HEK293 (cell line): ENCODE results near the gene RIPK3.

Source experiments
- CTCF ChIA-PET: fragments of 350-600 bp; formaldehyde crosslinking; extraction: SDS; loops from one replicate; lab custom pipeline; 2021; ENCODE audit warnings: antibody characterized with exemption; lab: Yijun Ruan, JAX
- POLR2A ChIA-PET: fragments of 300-600 bp; formaldehyde crosslinking; extraction: SDS; loops from one replicate; lab custom pipeline; 2020; ENCODE audit warnings: antibody characterized with exemption, inconsistent platforms; lab: Yijun Ruan, JAX
- H3K27ac ChIP-seq: fragments of 200-500 bp; sonication (Bioruptor generic); 2 replicates; pipeline ENCODE4 v1.5.1; 2014; ENCODE audit warnings: low read depth, low read length, control low read depth, inconsistent platforms; ENCODE audit errors: extremely low read depth
- H3K36me3 ChIP-seq, 2 experiments: fragments of 200-500 bp in 1 of 2; sonication (Bioruptor generic) in 1 of 2; 1 replicate in 1 of 2; 2 replicates in 1 of 2; pipeline ENCODE4 v1.5.1; 2014 to 2017; ENCODE audit warnings: inconsistent platforms in 2 of 2, low read length in 2 of 2; ENCODE audit not compliant: control insufficient read depth in 2 of 2, insufficient read depth in 1 of 2
- H3K4me1 ChIP-seq: fragments of 200-500 bp; sonication (Bioruptor generic); 2 replicates; pipeline ENCODE4 v1.5.1; 2014; ENCODE audit warnings: mild to moderate bottlenecking, low read length, inconsistent platforms; ENCODE audit not compliant: control insufficient read depth, insufficient read depth
- H3K4me3 ChIP-seq: 2 replicates; pipeline ENCODE4 v1.5.1; 2011; ENCODE audit warnings: low read depth, mild to moderate bottlenecking, control low read depth, low read length, moderate library complexity
- H3K9me3 ChIP-seq: fragments of 200-500 bp; sonication (Bioruptor generic); 2 replicates; pipeline ENCODE4 v1.5.1; 2014; ENCODE audit warnings: low read depth, low read length, inconsistent platforms; ENCODE audit not compliant: control insufficient read depth, insufficient read depth
- SCRT2 ChIP-seq: fragments of 450-650 bp; formaldehyde crosslinking; IDR thresholded peaks from 2 replicates; pipeline ENCODE4 v1.5.1; 2016; ENCODE audit warnings: missing biosample characterization, missing genetic modification characterization
- TRIM28 ChIP-seq: IDR thresholded peaks from 2 replicates; pipeline ENCODE4 v1.6.1; 2011; ENCODE audit warnings: low read length, control low read depth, borderline replicate concordance
- ZBTB10 ChIP-seq: fragments of 450-650 bp; formaldehyde crosslinking; IDR thresholded peaks from 2 replicates; pipeline ENCODE4 v1.5.1; 2016; ENCODE audit warnings: missing biosample characterization, missing genetic modification characterization
- ZNF140 ChIP-seq: fragments of 450-650 bp; formaldehyde crosslinking; IDR thresholded peaks from 2 replicates; pipeline ENCODE4 v1.5.1; 2016; ENCODE audit warnings: missing biosample characterization, missing genetic modification characterization
- ZNF23 ChIP-seq: fragments of 450-650 bp; formaldehyde crosslinking; IDR thresholded peaks from 2 replicates; pipeline ENCODE4 v1.5.1; 2016; ENCODE audit warnings: missing biosample characterization, missing genetic modification characterization, borderline replicate concordance
- ZNF548 ChIP-seq: fragments of 450-650 bp; formaldehyde crosslinking; IDR thresholded peaks from 2 replicates; pipeline ENCODE4 v1.5.1; 2016; ENCODE audit warnings: missing biosample characterization, missing genetic modification characterization
- ZNF704 ChIP-seq: fragments of 450-650 bp; formaldehyde crosslinking; IDR thresholded peaks from 2 replicates; pipeline ENCODE4 v1.5.1; 2016; ENCODE audit warnings: missing biosample characterization, missing genetic modification characterization
- ZNF747 ChIP-seq: fragments of 450-650 bp; formaldehyde crosslinking; IDR thresholded peaks from 2 replicates; pipeline ENCODE4 v1.5.1; 2016; ENCODE audit warnings: missing biosample characterization, missing genetic modification characterization
- ZNF785 ChIP-seq: fragments of 450-650 bp; formaldehyde crosslinking; IDR thresholded peaks from 2 replicates; pipeline ENCODE4 v1.5.1; 2016; ENCODE audit warnings: missing biosample characterization, missing genetic modification characterization
- ZNF791 ChIP-seq: fragments of 450-650 bp; formaldehyde crosslinking; IDR thresholded peaks from 2 replicates; pipeline ENCODE4 v1.5.1; 2016; ENCODE audit warnings: missing biosample characterization, missing genetic modification characterization
- ZSCAN23 ChIP-seq: fragments of 450-650 bp; formaldehyde crosslinking; IDR thresholded peaks from 2 replicates; pipeline ENCODE4 v1.5.1; 2016; ENCODE audit warnings: missing biosample characterization, missing genetic modification characterization
- TF ChIP-seq, protein P1 (sequence below): fragments of 450-650 bp; formaldehyde crosslinking; IDR thresholded peaks from 2 replicates; pipeline ENCODE4 v1.5.1; 2016; ENCODE audit warnings: missing biosample characterization, missing genetic modification characterization, borderline replicate concordance
- TF ChIP-seq, protein P2 (sequence below): fragments of 450-650 bp; formaldehyde crosslinking; IDR thresholded peaks from 2 replicates; pipeline ENCODE4 v1.5.1; 2017; ENCODE audit warnings: missing biosample characterization, missing genetic modification characterization
- TF ChIP-seq, protein P3 (sequence below): fragments of 450-650 bp; formaldehyde crosslinking; IDR thresholded peaks from 2 replicates; pipeline ENCODE4 v1.5.1; 2016; ENCODE audit warnings: missing biosample characterization, missing genetic modification characterization

The RIPK3 gene

GRCh38 chr14:24339284-24340151, at the start of gene RIPK3:
Gene RIPK3 (minus strand): TSS chr14:24339991. CDS start chr14:24339826, 165 bp downstream.
- H3K9me3 ChIP-seq = no peaks in the 10 kb centered on the region
- no peaks in the 10 kb centered on the region for H3K4me1 ChIP-seq
- TF ChIP-seq ZNF140 (tag by site-specific recombination) = no peak
- TF ChIP-seq, protein P1, sequence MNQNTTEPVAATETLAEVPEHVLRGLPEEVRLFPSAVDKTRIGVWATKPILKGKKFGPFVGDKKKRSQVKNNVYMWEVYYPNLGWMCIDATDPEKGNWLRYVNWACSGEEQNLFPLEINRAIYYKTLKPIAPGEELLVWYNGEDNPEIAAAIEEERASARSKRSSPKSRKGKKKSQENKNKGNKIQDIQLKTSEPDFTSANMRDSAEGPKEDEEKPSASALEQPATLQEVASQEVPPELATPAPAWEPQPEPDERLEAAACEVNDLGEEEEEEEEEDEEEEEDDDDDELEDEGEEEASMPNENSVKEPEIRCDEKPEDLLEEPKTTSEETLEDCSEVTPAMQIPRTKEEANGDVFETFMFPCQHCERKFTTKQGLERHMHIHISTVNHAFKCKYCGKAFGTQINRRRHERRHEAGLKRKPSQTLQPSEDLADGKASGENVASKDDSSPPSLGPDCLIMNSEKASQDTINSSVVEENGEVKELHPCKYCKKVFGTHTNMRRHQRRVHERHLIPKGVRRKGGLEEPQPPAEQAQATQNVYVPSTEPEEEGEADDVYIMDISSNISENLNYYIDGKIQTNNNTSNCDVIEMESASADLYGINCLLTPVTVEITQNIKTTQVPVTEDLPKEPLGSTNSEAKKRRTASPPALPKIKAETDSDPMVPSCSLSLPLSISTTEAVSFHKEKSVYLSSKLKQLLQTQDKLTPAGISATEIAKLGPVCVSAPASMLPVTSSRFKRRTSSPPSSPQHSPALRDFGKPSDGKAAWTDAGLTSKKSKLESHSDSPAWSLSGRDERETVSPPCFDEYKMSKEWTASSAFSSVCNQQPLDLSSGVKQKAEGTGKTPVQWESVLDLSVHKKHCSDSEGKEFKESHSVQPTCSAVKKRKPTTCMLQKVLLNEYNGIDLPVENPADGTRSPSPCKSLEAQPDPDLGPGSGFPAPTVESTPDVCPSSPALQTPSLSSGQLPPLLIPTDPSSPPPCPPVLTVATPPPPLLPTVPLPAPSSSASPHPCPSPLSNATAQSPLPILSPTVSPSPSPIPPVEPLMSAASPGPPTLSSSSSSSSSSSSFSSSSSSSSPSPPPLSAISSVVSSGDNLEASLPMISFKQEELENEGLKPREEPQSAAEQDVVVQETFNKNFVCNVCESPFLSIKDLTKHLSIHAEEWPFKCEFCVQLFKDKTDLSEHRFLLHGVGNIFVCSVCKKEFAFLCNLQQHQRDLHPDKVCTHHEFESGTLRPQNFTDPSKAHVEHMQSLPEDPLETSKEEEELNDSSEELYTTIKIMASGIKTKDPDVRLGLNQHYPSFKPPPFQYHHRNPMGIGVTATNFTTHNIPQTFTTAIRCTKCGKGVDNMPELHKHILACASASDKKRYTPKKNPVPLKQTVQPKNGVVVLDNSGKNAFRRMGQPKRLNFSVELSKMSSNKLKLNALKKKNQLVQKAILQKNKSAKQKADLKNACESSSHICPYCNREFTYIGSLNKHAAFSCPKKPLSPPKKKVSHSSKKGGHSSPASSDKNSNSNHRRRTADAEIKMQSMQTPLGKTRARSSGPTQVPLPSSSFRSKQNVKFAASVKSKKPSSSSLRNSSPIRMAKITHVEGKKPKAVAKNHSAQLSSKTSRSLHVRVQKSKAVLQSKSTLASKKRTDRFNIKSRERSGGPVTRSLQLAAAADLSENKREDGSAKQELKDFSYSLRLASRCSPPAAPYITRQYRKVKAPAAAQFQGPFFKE (tag by site-specific recombination) = no peak
- no peak for TF ChIP-seq ZNF785 (tag by site-specific recombination)
- no peak for TF ChIP-seq ZSCAN23
- no peak for TF ChIP-seq ZNF747 (tag by site-specific recombination)
- TF ChIP-seq ZNF548 = no peak
- no peak for TF ChIP-seq ZBTB10
- TF ChIP-seq ZNF23 (tag by site-specific recombination) = no peak
- no peak for TF ChIP-seq SCRT2 (tag by site-specific recombination)
- CTCF ChIA-PET = interaction anchor here (0.7 to 16.9 kb wide), 6 partner anchors 18 to 97 kb away, joined by 3 to 468 read pairs (median 4); partner anchors contain the start of genes CBLN3 and KHNYN
- no peak within 1 kb of the TSS for H3K4me3 ChIP-seq
- H3K27ac ChIP-seq = no peak within 1 kb of the TSS
- H3K36me3 ChIP-seq = no peaks in the 10 kb centered on the region
- POLR2A ChIA-PET = no interaction called here

GRCh38 chr14:24389226-24389848, 49.5 kb upstream of the RIPK3 start:
- H3K36me3 ChIP-seq = no peaks in the 10 kb centered on the region
- no peak for TF ChIP-seq ZNF704 (tag by site-specific recombination)
- TF ChIP-seq, protein P2, sequence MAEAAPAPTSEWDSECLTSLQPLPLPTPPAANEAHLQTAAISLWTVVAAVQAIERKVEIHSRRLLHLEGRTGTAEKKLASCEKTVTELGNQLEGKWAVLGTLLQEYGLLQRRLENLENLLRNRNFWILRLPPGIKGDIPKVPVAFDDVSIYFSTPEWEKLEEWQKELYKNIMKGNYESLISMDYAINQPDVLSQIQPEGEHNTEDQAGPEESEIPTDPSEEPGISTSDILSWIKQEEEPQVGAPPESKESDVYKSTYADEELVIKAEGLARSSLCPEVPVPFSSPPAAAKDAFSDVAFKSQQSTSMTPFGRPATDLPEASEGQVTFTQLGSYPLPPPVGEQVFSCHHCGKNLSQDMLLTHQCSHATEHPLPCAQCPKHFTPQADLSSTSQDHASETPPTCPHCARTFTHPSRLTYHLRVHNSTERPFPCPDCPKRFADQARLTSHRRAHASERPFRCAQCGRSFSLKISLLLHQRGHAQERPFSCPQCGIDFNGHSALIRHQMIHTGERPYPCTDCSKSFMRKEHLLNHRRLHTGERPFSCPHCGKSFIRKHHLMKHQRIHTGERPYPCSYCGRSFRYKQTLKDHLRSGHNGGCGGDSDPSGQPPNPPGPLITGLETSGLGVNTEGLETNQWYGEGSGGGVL = no peak
- TF ChIP-seq ZNF791 (tag by site-specific recombination) = no peak
- TF ChIP-seq TRIM28 = no peak
- TF ChIP-seq, protein P3, sequence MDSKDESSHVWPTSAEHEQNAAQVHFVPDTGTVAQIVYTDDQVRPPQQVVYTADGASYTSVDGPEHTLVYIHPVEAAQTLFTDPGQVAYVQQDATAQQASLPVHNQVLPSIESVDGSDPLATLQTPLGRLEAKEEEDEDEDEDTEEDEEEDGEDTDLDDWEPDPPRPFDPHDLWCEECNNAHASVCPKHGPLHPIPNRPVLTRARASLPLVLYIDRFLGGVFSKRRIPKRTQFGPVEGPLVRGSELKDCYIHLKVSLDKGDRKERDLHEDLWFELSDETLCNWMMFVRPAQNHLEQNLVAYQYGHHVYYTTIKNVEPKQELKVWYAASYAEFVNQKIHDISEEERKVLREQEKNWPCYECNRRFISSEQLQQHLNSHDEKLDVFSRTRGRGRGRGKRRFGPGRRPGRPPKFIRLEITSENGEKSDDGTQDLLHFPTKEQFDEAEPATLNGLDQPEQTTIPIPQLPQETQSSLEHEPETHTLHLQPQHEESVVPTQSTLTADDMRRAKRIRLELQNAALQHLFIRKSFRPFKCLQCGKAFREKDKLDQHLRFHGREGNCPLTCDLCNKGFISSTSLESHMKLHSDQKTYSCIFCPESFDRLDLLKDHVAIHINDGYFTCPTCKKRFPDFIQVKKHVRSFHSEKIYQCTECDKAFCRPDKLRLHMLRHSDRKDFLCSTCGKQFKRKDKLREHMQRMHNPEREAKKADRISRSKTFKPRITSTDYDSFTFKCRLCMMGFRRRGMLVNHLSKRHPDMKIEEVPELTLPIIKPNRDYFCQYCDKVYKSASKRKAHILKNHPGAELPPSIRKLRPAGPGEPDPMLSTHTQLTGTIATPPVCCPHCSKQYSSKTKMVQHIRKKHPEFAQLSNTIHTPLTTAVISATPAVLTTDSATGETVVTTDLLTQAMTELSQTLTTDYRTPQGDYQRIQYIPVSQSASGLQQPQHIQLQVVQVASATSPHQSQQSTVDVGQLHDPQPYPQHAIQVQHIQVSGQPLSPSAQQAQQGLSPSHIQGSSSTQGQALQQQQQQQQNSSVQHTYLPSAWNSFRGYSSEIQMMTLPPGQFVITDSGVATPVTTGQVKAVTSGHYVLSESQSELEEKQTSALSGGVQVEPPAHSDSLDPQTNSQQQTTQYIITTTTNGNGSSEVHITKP (tag by site-specific recombination) = peak; percentile 74
- TF ChIP-seq, all 188 proteins: peak for 1
- POLR2A ChIA-PET = no interaction called here
- Histone ChIP-seq H3K9me3 (no peaks in the 10 kb centered on the region), H3K4me1 (peaks cover 18% of the 10 kb centered on the region), H3K27ac (peak overlapping the region; percentile 17; the same call in 1 of the 2 replicates), H3K4me3 (no peak overlapping the region)
- CTCF ChIA-PET = no interaction called here
